WTC11 (cell line): ENCODE measurements around the gene BICDL1. TPM values are rescaled to one million over a fixed set of nuclear protein-coding genes. Genes with fewer than 3 reads are reported as not detected.

Experiments used
- ATAC-seq: fragments of 200-7000 bp; cut with Tn5 transposase; 2 replicates; pipeline ENCODE4 v1.10.0; 2021; ENCODE audit warnings: mild to moderate bottlenecking, moderate library complexity
- CTCF ChIA-PET: fragments of 300-600 bp; sonication (Branson Sonifier 250); formaldehyde crosslinking; loops from one replicate; lab custom pipeline; 2021; ENCODE audit warnings: antibody characterized with exemption; lab: Charles Lee
- POLR2A ChIA-PET: fragments of 350-600 bp; sonication (Branson Sonifier 250); formaldehyde crosslinking; loops from one replicate; lab custom pipeline; 2021; ENCODE audit warnings: antibody characterized with exemption; lab: Charles Lee
- DNase-seq: peaks from one replicate; pipeline ENCODE4 v3.0.0; 2021; ENCODE audit warnings: low spot score
- H3K27ac Mint-ChIP-seq: 2 replicates; pipeline ENCODE4 v1.8.0; 2021; ENCODE audit warnings: mixed read lengths
- H3K27me3 Mint-ChIP-seq: 2 replicates; pipeline ENCODE4 v1.8.0; 2021; ENCODE audit warnings: low read depth, mild to moderate bottlenecking, moderate library complexity, mixed read lengths
- H3K36me3 Mint-ChIP-seq: 2 replicates; pipeline ENCODE4 v1.8.0; 2021; ENCODE audit warnings: mixed read lengths
- H3K4me1 Mint-ChIP-seq: 2 replicates; pipeline ENCODE4 v1.8.0; 2022; ENCODE audit warnings: mixed read lengths
- H3K4me3 Mint-ChIP-seq: 2 replicates; pipeline ENCODE4 v1.8.0; 2021; ENCODE audit warnings: mild to moderate bottlenecking, moderate library complexity, mixed read lengths
- H3K9me3 Mint-ChIP-seq: 2 replicates; pipeline ENCODE4 v1.8.0; 2021; ENCODE audit warnings: mixed read lengths
- ESRRA ChIP-seq: sonication (generic); formaldehyde crosslinking; IDR thresholded peaks from 2 replicates; pipeline ENCODE4 v1.8.1; 2022; ENCODE audit warnings: mild to moderate bottlenecking, missing genetic modification reagents, borderline replicate concordance
- FOXJ3 ChIP-seq: sonication (generic); formaldehyde crosslinking; IDR thresholded peaks from 2 replicates; pipeline ENCODE4 v1.9.0; 2021; ENCODE audit warnings: missing genetic modification reagents, mild to moderate bottlenecking, borderline replicate concordance
- FOXP1 ChIP-seq: sonication (generic); formaldehyde crosslinking; IDR thresholded peaks from 2 replicates; pipeline ENCODE4 v1.8.0; 2022; ENCODE audit warnings: missing genetic modification reagents, mild to moderate bottlenecking, moderate library complexity, borderline replicate concordance
- IRF2 ChIP-seq: sonication (generic); formaldehyde crosslinking; IDR thresholded peaks from 2 replicates; pipeline ENCODE4 v1.8.0; 2022; ENCODE audit warnings: low read depth, missing genetic modification reagents, borderline replicate concordance
- JUN ChIP-seq: sonication (generic); formaldehyde crosslinking; IDR thresholded peaks from 2 replicates; pipeline ENCODE4 v1.8.0; 2023; ENCODE audit warnings: mild to moderate bottlenecking, missing genetic modification reagents
- MXD4 ChIP-seq: fragments of 250-450 bp; sonication (Bioruptor Pico); IDR thresholded peaks from 2 replicates; pipeline ENCODE4 v1.8.0; 2021; ENCODE audit warnings: mild to moderate bottlenecking, moderate library complexity, borderline replicate concordance
- NR3C1 ChIP-seq: sonication (generic); formaldehyde crosslinking; conservative IDR thresholded peaks from 2 replicates; pipeline ENCODE4 v1.8.1; 2023; ENCODE audit warnings: low read depth, mild to moderate bottlenecking, missing genetic modification reagents
- PRRX2 ChIP-seq: fragments of 250-450 bp; sonication (Bioruptor Pico); IDR thresholded peaks from 2 replicates; pipeline ENCODE4 v1.8.0; 2021; ENCODE audit warnings: mild to moderate bottlenecking
- TEAD4 ChIP-seq: sonication (generic); formaldehyde crosslinking; IDR thresholded peaks from 2 replicates; pipeline ENCODE4 v1.8.0; 2022; ENCODE audit warnings: mild to moderate bottlenecking, missing genetic modification reagents
- total RNA-seq: library from RNA; stranded (reverse); gene quantifications from 3 replicates; pipeline ENCODE4 v1.2.3, GENCODE V29; 2021
- TF ChIP-seq, protein P1 (sequence below): sonication (generic); formaldehyde crosslinking; IDR thresholded peaks from 2 replicates; pipeline ENCODE4 v1.8.0; 2022; ENCODE audit warnings: missing genetic modification reagents
- TF ChIP-seq, protein P2 (sequence below): sonication (generic); formaldehyde crosslinking; IDR thresholded peaks from 2 replicates; pipeline ENCODE4 v1.8.0; 2023; ENCODE audit warnings: mild to moderate bottlenecking, missing genetic modification reagents
- TF ChIP-seq, protein P3 (sequence below): sonication (generic); formaldehyde crosslinking; IDR thresholded peaks from 2 replicates; pipeline ENCODE4 v1.8.0; 2022; ENCODE audit warnings: mild to moderate bottlenecking, missing genetic modification reagents
- TF ChIP-seq, protein P4 (sequence below): sonication (generic); formaldehyde crosslinking; IDR thresholded peaks from 2 replicates; pipeline ENCODE4 v1.8.1; 2022; ENCODE audit warnings: low read depth, missing genetic modification reagents, borderline replicate concordance
- TF ChIP-seq, protein P5 (sequence below): sonication (generic); formaldehyde crosslinking; IDR thresholded peaks from 2 replicates; pipeline ENCODE4 v1.8.0; 2023; ENCODE audit warnings: missing genetic modification reagents, mild to moderate bottlenecking, borderline replicate concordance
- TF ChIP-seq, protein P6 (sequence below): sonication (generic); formaldehyde crosslinking; IDR thresholded peaks from 2 replicates; pipeline ENCODE4 v1.8.0; 2022; ENCODE audit warnings: mild to moderate bottlenecking, missing genetic modification reagents
- TF ChIP-seq, protein P7 (sequence below): sonication (generic); formaldehyde crosslinking; IDR thresholded peaks from 2 replicates; pipeline ENCODE4 v1.8.1; 2022; ENCODE audit warnings: mild to moderate bottlenecking, missing genetic modification reagents, moderate library complexity, borderline replicate concordance

Gene BICDL1
- total RNA-seq, 1 experiment from 2014 or later, result 23.1 TPM

DNA sequence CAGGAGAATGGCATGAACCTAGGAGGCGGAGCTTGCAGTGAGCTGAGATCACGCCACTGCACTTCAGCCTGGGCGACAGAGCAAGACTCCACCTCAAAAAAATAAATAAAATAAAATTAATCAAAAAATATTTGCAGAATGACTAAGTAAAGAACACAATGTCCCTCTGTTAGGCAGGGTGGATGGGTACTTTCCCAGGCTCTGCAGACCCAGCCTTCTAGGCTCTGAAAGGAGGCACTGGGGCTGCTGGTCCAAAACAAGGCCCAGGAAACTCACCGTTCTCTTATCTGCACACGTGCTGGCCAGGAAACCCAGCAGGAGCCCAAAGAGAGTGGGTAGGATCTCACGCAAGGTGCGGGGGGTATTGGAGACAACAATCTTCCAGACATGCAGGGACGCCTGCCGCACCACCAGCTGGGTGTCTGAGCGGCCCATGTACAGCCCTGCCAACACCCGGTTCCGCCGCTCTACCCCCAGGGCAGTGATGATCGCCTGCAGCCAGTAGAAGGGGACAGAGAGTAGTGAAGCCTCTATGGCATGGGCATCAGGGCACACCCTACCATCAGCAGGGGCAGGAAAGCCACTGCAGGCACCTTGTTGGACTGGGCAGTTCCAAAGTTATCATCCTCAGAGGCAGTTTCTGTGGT is 153.3 kb downstream of the BICDL1 start:
- Mint-ChIP-seq H3K27me3 (no peaks in the 10 kb centered on the region), H3K9me3 (no peaks in the 10 kb centered on the region), H3K4me1 (no peaks in the 10 kb centered on the region), H3K27ac (no peak overlapping the region), H3K36me3 (peaks cover 81% of the 10 kb centered on the region), H3K4me3 (no peak overlapping the region)
- TF ChIP-seq JUN (no peak), PRRX2 (CRISPR knock-in tag) (no peak), TEAD4 (CRISPR knock-in tag) (no peak), IRF2 (no peak), MXD4 (CRISPR knock-in tag) (no peak), ESRRA (no peak), NR3C1 (CRISPR knock-in tag) (no peak), FOXJ3 (CRISPR knock-in tag) (no peak), FOXP1 (CRISPR knock-in tag) (no peak)
- TF ChIP-seq, protein P1, sequence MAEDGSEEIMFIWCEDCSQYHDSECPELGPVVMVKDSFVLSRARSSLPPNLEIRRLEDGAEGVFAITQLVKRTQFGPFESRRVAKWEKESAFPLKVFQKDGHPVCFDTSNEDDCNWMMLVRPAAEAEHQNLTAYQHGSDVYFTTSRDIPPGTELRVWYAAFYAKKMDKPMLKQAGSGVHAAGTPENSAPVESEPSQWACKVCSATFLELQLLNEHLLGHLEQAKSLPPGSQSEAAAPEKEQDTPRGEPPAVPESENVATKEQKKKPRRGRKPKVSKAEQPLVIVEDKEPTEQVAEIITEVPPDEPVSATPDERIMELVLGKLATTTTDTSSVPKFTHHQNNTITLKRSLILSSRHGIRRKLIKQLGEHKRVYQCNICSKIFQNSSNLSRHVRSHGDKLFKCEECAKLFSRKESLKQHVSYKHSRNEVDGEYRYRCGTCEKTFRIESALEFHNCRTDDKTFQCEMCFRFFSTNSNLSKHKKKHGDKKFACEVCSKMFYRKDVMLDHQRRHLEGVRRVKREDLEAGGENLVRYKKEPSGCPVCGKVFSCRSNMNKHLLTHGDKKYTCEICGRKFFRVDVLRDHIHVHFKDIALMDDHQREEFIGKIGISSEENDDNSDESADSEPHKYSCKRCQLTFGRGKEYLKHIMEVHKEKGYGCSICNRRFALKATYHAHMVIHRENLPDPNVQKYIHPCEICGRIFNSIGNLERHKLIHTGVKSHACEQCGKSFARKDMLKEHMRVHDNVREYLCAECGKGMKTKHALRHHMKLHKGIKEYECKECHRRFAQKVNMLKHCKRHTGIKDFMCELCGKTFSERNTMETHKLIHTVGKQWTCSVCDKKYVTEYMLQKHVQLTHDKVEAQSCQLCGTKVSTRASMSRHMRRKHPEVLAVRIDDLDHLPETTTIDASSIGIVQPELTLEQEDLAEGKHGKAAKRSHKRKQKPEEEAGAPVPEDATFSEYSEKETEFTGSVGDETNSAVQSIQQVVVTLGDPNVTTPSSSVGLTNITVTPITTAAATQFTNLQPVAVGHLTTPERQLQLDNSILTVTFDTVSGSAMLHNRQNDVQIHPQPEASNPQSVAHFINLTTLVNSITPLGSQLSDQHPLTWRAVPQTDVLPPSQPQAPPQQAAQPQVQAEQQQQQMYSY (CRISPR knock-in tag), result no peak
- TF ChIP-seq, protein P2, sequence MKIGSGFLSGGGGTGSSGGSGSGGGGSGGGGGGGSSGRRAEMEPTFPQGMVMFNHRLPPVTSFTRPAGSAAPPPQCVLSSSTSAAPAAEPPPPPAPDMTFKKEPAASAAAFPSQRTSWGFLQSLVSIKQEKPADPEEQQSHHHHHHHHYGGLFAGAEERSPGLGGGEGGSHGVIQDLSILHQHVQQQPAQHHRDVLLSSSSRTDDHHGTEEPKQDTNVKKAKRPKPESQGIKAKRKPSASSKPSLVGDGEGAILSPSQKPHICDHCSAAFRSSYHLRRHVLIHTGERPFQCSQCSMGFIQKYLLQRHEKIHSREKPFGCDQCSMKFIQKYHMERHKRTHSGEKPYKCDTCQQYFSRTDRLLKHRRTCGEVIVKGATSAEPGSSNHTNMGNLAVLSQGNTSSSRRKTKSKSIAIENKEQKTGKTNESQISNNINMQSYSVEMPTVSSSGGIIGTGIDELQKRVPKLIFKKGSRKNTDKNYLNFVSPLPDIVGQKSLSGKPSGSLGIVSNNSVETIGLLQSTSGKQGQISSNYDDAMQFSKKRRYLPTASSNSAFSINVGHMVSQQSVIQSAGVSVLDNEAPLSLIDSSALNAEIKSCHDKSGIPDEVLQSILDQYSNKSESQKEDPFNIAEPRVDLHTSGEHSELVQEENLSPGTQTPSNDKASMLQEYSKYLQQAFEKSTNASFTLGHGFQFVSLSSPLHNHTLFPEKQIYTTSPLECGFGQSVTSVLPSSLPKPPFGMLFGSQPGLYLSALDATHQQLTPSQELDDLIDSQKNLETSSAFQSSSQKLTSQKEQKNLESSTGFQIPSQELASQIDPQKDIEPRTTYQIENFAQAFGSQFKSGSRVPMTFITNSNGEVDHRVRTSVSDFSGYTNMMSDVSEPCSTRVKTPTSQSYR (CRISPR knock-in tag), result no peak
- TF ChIP-seq, protein P3, sequence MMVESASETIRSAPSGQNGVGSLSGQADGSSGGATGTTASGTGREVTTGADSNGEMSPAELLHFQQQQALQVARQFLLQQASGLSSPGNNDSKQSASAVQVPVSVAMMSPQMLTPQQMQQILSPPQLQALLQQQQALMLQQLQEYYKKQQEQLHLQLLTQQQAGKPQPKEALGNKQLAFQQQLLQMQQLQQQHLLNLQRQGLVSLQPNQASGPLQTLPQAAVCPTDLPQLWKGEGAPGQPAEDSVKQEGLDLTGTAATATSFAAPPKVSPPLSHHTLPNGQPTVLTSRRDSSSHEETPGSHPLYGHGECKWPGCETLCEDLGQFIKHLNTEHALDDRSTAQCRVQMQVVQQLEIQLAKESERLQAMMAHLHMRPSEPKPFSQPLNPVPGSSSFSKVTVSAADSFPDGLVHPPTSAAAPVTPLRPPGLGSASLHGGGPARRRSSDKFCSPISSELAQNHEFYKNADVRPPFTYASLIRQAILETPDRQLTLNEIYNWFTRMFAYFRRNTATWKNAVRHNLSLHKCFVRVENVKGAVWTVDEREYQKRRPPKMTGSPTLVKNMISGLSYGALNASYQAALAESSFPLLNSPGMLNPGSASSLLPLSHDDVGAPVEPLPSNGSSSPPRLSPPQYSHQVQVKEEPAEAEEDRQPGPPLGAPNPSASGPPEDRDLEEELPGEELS, result no peak
- TF ChIP-seq, protein P4, sequence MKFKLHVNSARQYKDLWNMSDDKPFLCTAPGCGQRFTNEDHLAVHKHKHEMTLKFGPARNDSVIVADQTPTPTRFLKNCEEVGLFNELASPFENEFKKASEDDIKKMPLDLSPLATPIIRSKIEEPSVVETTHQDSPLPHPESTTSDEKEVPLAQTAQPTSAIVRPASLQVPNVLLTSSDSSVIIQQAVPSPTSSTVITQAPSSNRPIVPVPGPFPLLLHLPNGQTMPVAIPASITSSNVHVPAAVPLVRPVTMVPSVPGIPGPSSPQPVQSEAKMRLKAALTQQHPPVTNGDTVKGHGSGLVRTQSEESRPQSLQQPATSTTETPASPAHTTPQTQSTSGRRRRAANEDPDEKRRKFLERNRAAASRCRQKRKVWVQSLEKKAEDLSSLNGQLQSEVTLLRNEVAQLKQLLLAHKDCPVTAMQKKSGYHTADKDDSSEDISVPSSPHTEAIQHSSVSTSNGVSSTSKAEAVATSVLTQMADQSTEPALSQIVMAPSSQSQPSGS (CRISPR knock-in tag), result no peak
- TF ChIP-seq, protein P5, sequence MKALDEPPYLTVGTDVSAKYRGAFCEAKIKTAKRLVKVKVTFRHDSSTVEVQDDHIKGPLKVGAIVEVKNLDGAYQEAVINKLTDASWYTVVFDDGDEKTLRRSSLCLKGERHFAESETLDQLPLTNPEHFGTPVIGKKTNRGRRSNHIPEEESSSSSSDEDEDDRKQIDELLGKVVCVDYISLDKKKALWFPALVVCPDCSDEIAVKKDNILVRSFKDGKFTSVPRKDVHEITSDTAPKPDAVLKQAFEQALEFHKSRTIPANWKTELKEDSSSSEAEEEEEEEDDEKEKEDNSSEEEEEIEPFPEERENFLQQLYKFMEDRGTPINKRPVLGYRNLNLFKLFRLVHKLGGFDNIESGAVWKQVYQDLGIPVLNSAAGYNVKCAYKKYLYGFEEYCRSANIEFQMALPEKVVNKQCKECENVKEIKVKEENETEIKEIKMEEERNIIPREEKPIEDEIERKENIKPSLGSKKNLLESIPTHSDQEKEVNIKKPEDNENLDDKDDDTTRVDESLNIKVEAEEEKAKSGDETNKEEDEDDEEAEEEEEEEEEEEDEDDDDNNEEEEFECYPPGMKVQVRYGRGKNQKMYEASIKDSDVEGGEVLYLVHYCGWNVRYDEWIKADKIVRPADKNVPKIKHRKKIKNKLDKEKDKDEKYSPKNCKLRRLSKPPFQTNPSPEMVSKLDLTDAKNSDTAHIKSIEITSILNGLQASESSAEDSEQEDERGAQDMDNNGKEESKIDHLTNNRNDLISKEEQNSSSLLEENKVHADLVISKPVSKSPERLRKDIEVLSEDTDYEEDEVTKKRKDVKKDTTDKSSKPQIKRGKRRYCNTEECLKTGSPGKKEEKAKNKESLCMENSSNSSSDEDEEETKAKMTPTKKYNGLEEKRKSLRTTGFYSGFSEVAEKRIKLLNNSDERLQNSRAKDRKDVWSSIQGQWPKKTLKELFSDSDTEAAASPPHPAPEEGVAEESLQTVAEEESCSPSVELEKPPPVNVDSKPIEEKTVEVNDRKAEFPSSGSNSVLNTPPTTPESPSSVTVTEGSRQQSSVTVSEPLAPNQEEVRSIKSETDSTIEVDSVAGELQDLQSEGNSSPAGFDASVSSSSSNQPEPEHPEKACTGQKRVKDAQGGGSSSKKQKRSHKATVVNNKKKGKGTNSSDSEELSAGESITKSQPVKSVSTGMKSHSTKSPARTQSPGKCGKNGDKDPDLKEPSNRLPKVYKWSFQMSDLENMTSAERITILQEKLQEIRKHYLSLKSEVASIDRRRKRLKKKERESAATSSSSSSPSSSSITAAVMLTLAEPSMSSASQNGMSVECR, result no peak
- TF ChIP-seq, protein P6, sequence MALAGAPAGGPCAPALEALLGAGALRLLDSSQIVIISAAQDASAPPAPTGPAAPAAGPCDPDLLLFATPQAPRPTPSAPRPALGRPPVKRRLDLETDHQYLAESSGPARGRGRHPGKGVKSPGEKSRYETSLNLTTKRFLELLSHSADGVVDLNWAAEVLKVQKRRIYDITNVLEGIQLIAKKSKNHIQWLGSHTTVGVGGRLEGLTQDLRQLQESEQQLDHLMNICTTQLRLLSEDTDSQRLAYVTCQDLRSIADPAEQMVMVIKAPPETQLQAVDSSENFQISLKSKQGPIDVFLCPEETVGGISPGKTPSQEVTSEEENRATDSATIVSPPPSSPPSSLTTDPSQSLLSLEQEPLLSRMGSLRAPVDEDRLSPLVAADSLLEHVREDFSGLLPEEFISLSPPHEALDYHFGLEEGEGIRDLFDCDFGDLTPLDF (CRISPR knock-in tag), result no peak
- TF ChIP-seq, protein P7, sequence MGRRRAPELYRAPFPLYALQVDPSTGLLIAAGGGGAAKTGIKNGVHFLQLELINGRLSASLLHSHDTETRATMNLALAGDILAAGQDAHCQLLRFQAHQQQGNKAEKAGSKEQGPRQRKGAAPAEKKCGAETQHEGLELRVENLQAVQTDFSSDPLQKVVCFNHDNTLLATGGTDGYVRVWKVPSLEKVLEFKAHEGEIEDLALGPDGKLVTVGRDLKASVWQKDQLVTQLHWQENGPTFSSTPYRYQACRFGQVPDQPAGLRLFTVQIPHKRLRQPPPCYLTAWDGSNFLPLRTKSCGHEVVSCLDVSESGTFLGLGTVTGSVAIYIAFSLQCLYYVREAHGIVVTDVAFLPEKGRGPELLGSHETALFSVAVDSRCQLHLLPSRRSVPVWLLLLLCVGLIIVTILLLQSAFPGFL (CRISPR knock-in tag), result no peak
- CTCF ChIA-PET, result no interaction called here
- POLR2A ChIA-PET, result no interaction called here
- DNase-seq (no peak), ATAC-seq (no peak)
